ENCODE data around the gene PACRG.

Gene PACRG

GRCh38 chr6:163335056-163335455 is 607.3 kb downstream of the PACRG start:
- DNase-seq (ENCODE audit: low spot score): no peak
- TF ChIP-seq CTCF (IDR thresholded peaks at IDR 0.05): no peak
- no peak overlapping the region for H3K4me3 ChIP-seq
- peak overlapping the region; percentile 60 to 72 for H3K27ac ChIP-seq

- DNase-seq (ENCODE audit: low spot score): peak; percentile 83
- peak overlapping the region; percentile 60 to 72 for H3K27ac ChIP-seq
Observed at GRCh38 chr6:163335671-163336545, 608.1 kb downstream of the PACRG start.

GRCh38 chr6:163336961-163337360 is 609.2 kb downstream of the PACRG start:
- no peak for DNase-seq (ENCODE audit: low spot score)
- TF ChIP-seq CTCF (IDR thresholded peaks at IDR 0.05): no peak
- peak overlapping the region in 1 of 2 donors; percentile 72 for H3K27ac ChIP-seq
- no peak overlapping the region for H3K4me3 ChIP-seq

More at GRCh38 chr6:163335671-163336545, 608.1 kb downstream of the PACRG start:
- no peak for TF ChIP-seq CTCF (IDR thresholded peaks at IDR 0.05)
- H3K4me3 ChIP-seq: peak overlapping the region; percentile 49

- no peak for DNase-seq (ENCODE audit: low spot score)
- H3K4me3 ChIP-seq: no peak overlapping the region
- no peak overlapping the region for H3K27ac ChIP-seq
- TF ChIP-seq CTCF (IDR thresholded peaks at IDR 0.05): no peak
Observed at GRCh38 chr6:163337958-163338357, 610.2 kb downstream of the PACRG start.

- Histone ChIP-seq H3K4me3 (no peak overlapping the region), H3K27ac (peak overlapping the region; percentile 3 to 28)
- DNase-seq (ENCODE audit: low spot score): no peak
- no peak for TF ChIP-seq CTCF (IDR thresholded peaks at IDR 0.05)
Observed at GRCh38 chr6:163338671-163339405, 611.1 kb downstream of the PACRG start.

GRCh38 chr6:163339466-163339865 is 611.7 kb downstream of the PACRG start:
- no peak for DNase-seq (ENCODE audit: low spot score)
- H3K4me3 ChIP-seq: no peak overlapping the region
- TF ChIP-seq CTCF (IDR thresholded peaks at IDR 0.05): no peak
- H3K27ac ChIP-seq: peak overlapping the region; percentile 3 to 28
